HG02938 (cell line): ENCODE results near the gene CCDC17.

Experiments
- ATAC-seq: cut with Tn5 transposase; IDR thresholded peaks from one replicate; pipeline ENCODE4 v1.9.1; 2021; ENCODE audit warnings: mild to moderate bottlenecking, moderate library complexity; ENCODE audit not compliant: unreplicated experiment

The CCDC17 gene

GRCh38 chr1:45623972-45624371, at the start of gene CCDC17:
Gene CCDC17, minus strand, starts transcription at chr1:45624054. Its CDS starts 145 bp downstream, at chr1:45623909.
- no peak for ATAC-seq

- ATAC-seq: no peak
Observed at GRCh38 chr1:45669859-45670655, 46.2 kb upstream of the CCDC17 start.

GRCh38 chr1:45669379-45669778, 45.5 kb upstream of the CCDC17 start:
- ATAC-seq: no peak

- ATAC-seq: no peak
Observed at GRCh38 chr1:45668526-45668925, 44.7 kb upstream of the CCDC17 start.

- ATAC-seq: no peak
Observed at GRCh38 chr1:45667321-45668111, 43.7 kb upstream of the CCDC17 start.

- no peak for ATAC-seq
Observed at GRCh38 chr1:45666836-45667235, 43.0 kb upstream of the CCDC17 start.

- ATAC-seq: no peak
Observed at GRCh38 chr1:45660336-45660735, 36.5 kb upstream of the CCDC17 start.

GRCh38 chr1:45659222-45659621, 35.4 kb upstream of the CCDC17 start:
- ATAC-seq: no peak

GRCh38 chr1:45658171-45658570, 34.3 kb upstream of the CCDC17 start:
- no peak for ATAC-seq

- ATAC-seq: no peak
Observed at GRCh38 chr1:45656573-45657226, 32.8 kb upstream of the CCDC17 start.

GRCh38 chr1:45654540-45655280, 30.9 kb upstream of the CCDC17 start:
- no peak for ATAC-seq

- no peak for ATAC-seq
Observed at GRCh38 chr1:45647248-45648021, 23.6 kb upstream of the CCDC17 start.

- no peak for ATAC-seq
Observed at GRCh38 chr1:45644661-45645060, 20.8 kb upstream of the CCDC17 start.

GRCh38 chr1:45643978-45644377, 20.1 kb upstream of the CCDC17 start:
- ATAC-seq: no peak

- no peak for ATAC-seq
Observed at GRCh38 chr1:45643321-45643720, 19.5 kb upstream of the CCDC17 start.

- ATAC-seq: no peak
Observed at GRCh38 chr1:45640293-45640692, 16.4 kb upstream of the CCDC17 start.

GRCh38 chr1:45635211-45635610, 11.4 kb upstream of the CCDC17 start:
- ATAC-seq: no peak

- ATAC-seq: no peak
Observed at GRCh38 chr1:45630429-45630828, 6.6 kb upstream of the CCDC17 start.

- no peak for ATAC-seq
Observed at GRCh38 chr1:45629035-45629434, 5.2 kb upstream of the CCDC17 start.
